GM12865 (cell line): ENCODE results near the gene COX4I2.
"Not testable (repeated sequence)": the region's sequence is repeated elsewhere in the genome, so short reads cannot be mapped to it uniquely, and the experiment has no call there.

Experiments used
- DNase-seq: peaks from one replicate; pipeline ENCODE4 v3.0.0; 2010; ENCODE audit warnings: low read depth
- H3K4me3 ChIP-seq: 2 replicates; pipeline ENCODE4 v1.5.1; 2011; ENCODE audit warnings: mild to moderate bottlenecking, low read depth, low read length, control low read depth
- CTCF ChIP-seq: IDR thresholded peaks from 2 replicates; pipeline ENCODE4 v1.5.1; 2011; ENCODE audit warnings: low read length, control low read depth, low read depth, inconsistent platforms; ENCODE audit not compliant: insufficient read depth; ENCODE audit errors: missing control alignments

Gene COX4I2

GRCh38 chr20:31642837-31643236 is 5.1 kb downstream of the COX4I2 start:
- no peak for DNase-seq
- no peak for TF ChIP-seq CTCF
- no peak overlapping the region for H3K4me3 ChIP-seq

- no peak for TF ChIP-seq CTCF
- no peak for DNase-seq
- no peak overlapping the region for H3K4me3 ChIP-seq
These were observed 5.8 kb downstream of the COX4I2 start for GRCh38 chr20:31643522-31643921.

DNA sequence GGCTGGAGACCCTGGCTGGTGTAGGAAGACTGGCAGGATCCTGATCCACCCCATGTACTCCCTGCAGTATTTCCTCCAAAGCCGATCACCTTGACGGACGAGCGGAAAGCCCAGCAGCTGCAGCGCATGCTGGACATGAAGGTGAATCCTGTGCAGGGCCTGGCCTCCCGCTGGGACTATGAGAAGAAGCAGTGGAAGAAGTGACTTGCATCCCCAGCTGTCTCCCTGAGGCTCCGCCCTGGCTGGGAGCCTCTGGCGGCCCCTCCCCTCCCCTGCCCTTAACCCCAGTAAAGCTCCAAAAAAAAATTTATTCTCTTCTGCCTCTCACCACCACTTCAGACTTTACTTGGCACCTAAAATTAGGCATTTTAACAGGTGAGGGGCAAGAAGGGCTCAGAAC is 7.0 kb downstream of the COX4I2 start:
- no peak for TF ChIP-seq CTCF
- no peak overlapping the region for H3K4me3 ChIP-seq
- no peak for DNase-seq

GRCh38 chr20:31648104-31648503 is 10.4 kb downstream of the COX4I2 start:
- not testable (repeated sequence) for DNase-seq, H3K4me3 ChIP-seq

DNA sequence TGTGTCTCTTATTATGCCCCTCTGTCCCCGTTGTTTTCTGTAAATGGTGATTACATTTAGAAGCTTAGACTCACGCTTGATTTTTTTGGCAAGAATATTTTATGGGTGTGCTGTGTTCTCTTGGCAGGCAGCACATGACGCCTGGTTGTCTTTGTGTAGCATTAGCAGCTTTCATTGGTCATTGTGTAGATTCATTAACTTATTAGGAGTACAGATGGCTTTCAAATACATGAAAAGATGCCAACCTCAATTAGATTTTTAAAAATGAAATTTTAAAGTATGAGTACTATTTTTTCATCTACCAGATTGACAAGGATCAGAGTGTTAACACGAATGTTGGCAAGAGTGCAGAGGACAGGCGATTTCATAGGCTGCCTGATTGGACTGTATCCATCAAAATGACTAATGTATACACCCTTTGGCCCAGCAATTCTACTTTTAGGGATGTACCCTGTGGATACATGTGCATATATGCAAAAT is 15.2 kb downstream of the COX4I2 start:
- no peak for TF ChIP-seq CTCF
- DNase-seq: no peak
- no peak overlapping the region for H3K4me3 ChIP-seq

GRCh38 chr20:31653561-31653960 is 15.8 kb downstream of the COX4I2 start:
- no peak overlapping the region for H3K4me3 ChIP-seq
- no peak for TF ChIP-seq CTCF

DNA sequence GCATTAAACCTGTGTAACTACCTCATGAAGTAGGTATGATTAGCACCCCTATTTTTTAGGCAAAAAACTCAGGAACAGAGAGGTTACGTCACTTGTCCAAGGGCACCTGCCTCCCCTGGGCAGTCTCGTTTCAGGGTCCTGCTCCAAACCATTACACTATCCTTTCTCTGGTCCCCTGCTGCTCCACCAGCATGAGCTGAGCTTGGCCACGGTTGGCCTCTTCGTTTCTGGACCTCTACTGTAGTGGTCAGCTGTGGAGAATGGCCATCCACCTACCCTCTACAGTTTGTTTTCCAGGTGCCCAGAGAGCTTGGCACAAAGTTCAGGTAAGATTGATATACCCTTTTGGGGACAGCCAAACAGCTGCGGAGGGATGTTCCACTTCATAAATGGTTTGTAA is 16.8 kb downstream of the COX4I2 start:
- no peak overlapping the region for H3K4me3 ChIP-seq
- no peak for DNase-seq
- TF ChIP-seq CTCF: no peak

More at GRCh38 chr20:31653561-31653960, 15.8 kb downstream of the COX4I2 start:
- no peak for DNase-seq
